Stimulated activated CD8-positive, alpha-beta memory T cell treated with anti-CD3 and anti-CD28 coated beads, Interleukin-12 subunit alpha, Interleukin-12 subunit beta, amount 100 ng/mL, for 24 hours (primary cell): Measurements from ENCODE around the gene FBXW7.

Experiments used
- DNase-seq: peaks from one replicate; pipeline ENCODE4 v3.0.0-alpha.2; 2020; ENCODE audit errors: extremely low read depth

The FBXW7 gene

DNA sequence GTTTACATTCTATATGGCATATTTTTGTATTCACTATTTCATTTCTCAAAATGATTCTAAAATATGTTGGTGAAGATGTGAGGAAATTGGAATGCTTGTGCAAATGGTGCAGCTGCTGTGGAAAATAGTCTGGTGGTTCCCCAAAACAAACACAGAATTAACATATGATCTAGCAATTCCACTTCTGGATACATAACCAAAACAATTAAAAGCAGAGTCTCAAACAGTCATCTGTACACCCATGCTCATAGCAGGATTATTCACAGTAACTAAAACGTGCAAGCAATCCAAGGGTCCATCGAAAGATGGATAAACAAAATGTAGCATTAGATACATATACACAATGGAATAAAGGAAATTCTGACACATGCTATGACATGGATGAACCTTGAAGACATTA, 204.8 kb downstream of the FBXW7 start:
- no peak for DNase-seq

DNA sequence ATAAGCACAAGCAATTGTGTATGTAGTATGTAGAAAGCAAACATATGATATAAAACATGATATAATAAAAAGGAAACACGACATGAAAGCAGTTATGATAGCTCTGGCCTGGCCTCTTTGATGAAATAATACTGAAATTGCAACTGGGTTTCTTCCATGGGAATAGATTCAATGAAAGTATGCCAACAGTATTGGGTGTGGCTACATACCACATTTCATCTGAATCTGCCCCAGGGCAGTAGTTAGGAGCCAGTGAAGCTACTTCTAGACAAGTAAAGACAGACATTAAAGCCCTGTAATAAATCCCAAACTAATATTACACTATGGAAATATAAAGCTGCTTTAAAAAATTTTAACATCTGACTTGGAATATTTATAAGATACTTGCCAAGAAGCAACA, 207.3 kb downstream of the FBXW7 start:
- no peak for DNase-seq

- DNase-seq = no peak
Observed at GRCh38 chr4:152327606-152328453, 208.1 kb downstream of the FBXW7 start.

- no peak for DNase-seq
Observed at GRCh38 chr4:152325831-152326230, 210.1 kb downstream of the FBXW7 start.

GRCh38 chr4:152323221-152323620, 212.7 kb downstream of the FBXW7 start:
- DNase-seq = no peak

DNA sequence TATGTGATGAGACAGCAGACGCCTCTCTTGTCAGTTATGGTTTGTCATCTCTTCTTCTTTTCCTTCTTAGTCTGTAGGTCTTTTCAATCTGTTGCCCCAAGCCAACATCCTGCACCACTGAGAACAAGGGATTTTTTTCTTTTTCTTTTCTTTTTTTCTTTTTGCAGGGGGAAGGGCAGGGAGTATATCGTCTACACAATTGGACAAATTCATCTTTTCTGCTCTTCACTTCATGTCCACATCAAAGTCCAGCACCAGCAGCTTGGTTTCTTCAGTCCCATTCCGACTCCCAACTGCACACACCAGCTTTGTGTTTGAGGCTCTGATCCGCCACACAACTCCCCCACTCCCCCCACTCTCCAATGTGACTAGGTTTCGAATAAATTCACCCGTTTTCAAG, 213.2 kb downstream of the FBXW7 start:
- no peak for DNase-seq

DNA sequence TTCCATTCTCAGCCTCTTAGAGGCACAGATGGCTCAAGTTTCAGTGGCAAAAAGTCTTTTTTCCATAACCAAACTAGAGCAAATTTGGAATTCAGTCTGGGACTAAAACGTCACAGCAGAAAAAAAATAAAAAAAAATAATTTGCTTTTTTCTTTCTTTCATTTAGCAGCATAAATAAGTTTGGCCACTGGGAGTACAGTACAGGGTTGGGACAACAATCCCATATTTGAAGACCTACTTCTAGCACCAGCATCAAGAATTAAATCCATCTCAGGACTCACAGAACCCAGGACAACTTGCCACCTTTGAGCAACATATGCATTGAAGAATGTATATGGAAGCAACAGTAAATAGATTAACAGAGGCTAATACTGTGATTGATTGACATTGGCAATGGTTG, 214.0 kb downstream of the FBXW7 start:
- DNase-seq = no peak

DNA sequence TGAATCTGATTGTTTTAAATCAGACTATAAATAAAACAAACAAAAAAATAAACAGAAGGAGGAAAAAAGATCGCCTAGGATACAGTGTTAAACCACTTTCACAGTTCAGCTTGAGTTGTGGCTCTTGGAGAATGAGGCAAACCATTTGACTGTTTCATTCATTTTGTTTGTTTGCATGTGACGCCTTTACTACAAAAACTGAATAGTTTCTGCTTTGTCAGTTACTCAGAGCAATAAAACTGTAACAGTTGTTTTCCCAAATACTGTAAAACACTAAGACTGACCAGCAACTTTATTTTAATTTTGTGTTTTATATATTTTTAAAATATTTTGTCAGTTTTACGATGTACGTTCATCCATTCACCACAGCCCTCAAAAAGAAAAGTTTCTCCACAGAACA, 214.5 kb downstream of the FBXW7 start:
- no peak for DNase-seq

GRCh38 chr4:152316969-152317368, 218.9 kb downstream of the FBXW7 start:
- DNase-seq = no peak

DNA sequence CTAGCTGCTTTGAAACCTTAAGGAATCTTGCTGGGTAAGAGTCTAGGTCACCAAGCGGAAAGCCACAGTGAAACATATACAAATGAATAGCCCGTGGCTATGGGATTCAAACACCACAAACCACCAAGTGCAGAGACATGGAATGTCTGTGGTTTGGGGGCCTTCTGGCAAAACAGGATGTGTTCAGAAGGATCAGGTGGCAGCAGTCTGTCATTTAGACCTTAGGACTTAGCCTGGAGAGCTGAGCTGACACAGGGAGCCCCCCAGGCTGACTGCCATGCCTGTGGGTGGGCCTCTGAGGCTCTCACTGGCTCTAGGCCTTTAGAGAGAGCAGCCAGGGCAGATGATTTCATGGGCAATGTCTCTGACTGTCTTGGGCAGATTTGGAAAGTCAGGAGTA, 225.6 kb downstream of the FBXW7 start:
- DNase-seq = no peak

GRCh38 chr4:152309418-152309817, 226.5 kb downstream of the FBXW7 start:
- DNase-seq = no peak

DNA sequence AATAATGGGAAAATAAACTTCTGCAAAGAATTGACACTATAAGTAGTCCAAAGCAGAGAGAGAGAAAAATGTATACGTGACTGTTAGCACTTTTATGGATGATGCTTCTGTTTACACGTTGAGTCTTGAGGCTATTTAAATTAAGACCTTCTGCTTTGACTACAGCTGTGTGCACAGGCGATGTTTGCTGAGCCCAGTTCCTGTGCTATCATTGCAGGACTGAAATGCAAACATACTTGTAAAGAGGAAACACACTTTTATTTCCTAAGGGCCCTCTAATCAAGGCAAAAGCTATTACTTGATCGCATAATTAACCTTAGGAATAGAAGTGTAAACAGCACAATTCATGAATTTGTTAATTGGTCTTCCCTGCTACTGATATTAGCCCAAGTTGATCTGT, 226.9 kb downstream of the FBXW7 start:
- DNase-seq = no peak

DNA sequence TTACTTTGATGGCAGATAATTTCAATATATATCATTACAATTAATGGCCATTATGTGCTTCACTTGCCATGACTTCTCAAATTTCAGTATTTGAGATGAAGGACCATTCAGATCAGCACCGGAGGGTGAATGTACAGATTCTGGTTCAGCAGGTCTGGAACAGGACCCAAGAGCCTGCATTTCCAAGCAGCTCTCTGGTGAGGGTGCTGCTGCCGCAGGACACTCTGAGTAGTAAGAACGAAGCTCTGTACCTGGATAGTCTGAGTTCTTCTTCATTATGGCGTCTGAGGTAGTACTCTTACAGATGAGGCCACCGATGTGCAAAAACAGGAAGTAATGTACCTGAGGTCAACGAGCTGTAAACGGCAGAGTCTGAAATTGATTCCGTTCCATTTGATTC, 228.2 kb downstream of the FBXW7 start:
- DNase-seq = no peak

- DNase-seq = no peak
Observed at GRCh38 chr4:152306541-152306940, 229.4 kb downstream of the FBXW7 start.

GRCh38 chr4:152304220-152304619, 231.7 kb downstream of the FBXW7 start:
- DNase-seq = no peak

GRCh38 chr4:152301381-152301780, 234.5 kb downstream of the FBXW7 start:
- no peak for DNase-seq

DNA sequence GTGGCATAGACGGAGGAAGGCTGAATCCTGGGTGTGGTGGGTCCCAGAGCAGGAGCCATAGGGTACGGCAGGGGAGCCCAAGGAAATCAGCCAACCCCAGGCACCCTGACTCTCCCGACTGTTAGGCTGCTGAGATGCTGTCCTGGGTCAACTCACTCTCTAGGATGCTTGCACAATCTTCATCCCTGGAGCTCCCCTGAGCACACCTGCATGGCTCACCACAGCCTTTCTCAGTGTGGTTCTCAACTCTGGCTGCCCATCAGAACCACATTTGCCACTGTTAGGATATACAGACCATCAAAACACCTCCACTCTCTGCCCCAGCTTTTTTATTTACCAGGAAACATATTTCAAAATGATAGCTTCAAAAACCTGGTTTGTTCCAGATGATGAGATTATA, 236.3 kb downstream of the FBXW7 start:
- no peak for DNase-seq

DNA sequence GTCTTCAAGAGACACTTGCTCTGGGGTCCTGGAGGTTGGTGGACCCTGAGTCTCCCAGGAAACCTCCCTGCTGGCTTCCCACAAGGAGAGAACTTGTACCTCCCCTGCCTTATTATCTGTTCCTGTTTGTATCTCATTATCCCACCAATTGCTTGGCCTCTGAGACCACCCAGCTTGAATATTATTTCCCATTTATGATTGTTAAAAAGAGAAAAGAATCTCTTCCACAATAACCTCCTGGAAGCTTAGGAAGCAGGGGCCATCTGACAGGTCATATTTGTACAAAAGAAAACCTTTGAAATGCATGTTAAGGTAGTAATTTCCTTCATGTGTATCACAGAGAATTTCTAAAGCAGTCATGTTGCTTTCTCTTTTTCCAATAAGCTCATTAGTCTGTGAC, 239.5 kb downstream of the FBXW7 start:
- no peak for DNase-seq

DNA sequence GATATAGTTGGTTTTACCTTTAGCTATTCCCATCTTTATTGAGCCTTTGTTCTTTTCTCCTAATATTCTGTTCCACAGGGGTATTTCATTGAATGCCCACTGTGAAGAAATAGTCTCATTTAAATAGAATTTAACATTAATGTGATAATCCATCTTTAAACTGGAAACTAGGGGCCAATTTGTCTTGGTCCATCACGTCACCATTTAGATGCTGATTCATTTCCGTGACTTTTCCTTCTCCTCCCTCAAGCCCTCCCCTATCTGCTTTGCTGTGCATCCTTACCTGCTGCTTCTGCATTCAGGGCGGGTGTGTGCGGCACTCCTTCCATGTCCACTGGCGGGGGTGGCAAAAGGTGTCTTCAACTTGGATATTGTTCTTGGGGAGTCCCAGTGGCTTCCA, 241.1 kb downstream of the FBXW7 start:
- no peak for DNase-seq

- no peak for DNase-seq
Observed at GRCh38 chr4:152294331-152294730, 241.6 kb downstream of the FBXW7 start.

- DNase-seq = no peak
Observed at GRCh38 chr4:152293527-152293926, 242.4 kb downstream of the FBXW7 start.

DNA sequence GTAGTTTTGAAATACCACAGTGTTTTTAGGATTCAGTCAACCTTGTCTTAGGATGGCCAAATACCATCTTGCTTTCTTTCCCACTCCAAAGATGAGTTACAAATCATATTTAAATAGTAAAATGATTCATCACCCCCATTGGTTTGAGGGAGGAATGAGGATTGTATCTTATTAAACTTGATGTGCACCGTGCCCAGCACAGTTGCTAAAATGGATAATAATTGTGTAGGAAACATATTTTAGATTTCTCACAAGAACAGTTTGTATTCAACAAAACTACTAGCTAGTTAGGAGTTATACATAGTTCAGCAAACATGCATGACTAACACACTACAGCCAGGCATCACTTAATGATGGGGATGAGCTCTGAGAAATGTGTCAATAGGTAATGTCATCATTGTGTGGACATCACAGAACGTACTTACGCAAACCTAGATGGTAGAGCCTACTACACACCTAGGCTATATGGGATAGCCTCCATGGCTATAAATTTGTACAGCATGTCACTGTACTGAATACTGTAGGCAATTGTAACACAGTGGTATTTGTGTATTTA, 245.4 kb downstream of the FBXW7 start:
- DNase-seq = no peak

- DNase-seq = no peak
Observed at GRCh38 chr4:152289941-152290340, 246.0 kb downstream of the FBXW7 start.

DNA sequence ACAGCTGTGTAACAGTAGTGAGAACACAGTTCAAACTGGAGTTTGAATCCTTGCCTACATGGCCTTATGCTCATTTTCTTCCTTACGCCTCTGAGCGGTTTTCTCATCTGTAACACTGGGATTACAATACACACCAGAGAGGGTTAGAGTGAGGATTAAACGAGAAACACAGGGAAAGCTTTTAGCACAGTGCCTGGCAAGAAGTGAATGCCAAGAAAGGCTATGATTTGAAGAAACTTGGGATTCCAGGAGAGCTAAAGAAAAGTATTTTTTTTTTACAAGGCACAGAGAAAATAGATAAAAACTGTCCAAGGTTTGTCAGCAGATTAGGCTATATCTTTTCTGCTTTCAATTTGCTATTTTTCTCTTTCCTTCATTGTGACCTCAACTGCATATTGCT, 246.4 kb downstream of the FBXW7 start:
- no peak for DNase-seq
